Liver (tissue), 9 donors: ENCODE data around the gene ABL2. TPM values are rescaled to one million over a fixed set of nuclear protein-coding genes. Genes with fewer than 3 reads are reported as not detected.

Source experiments
- DNase-seq: peaks from one replicate; pipeline ENCODE4 v3.0.0-alpha.2; 2017; ENCODE audit warnings: low spot score
- H3K27ac ChIP-seq, 2 donors: one replicate each; pipeline ENCODE4 v1.7.0; 2013; ENCODE audit warnings: inconsistent platforms in 2 of 2, low read length in 2 of 2, control low read depth in 1 of 2, low read depth in 1 of 2, mild to moderate bottlenecking in 1 of 2
- H3K27me3 ChIP-seq, 4 donors: one replicate each; pipeline versions ENCODE4 v1.6.1 to v1.7.0; 2013; ENCODE audit warnings: low read length in 3 of 4, inconsistent platforms in 1 of 4, mild to moderate bottlenecking in 1 of 4, moderate library complexity in 1 of 4; ENCODE audit not compliant: control insufficient read depth in 4 of 4, insufficient read depth in 4 of 4
- H3K36me3 ChIP-seq, 4 donors: one replicate each; pipeline versions ENCODE4 v1.6.1 to v1.7.0; 2013; ENCODE audit warnings: low read length in 3 of 4, mild to moderate bottlenecking in 3 of 4, low read depth in 1 of 4, moderate library complexity in 1 of 4; ENCODE audit not compliant: control insufficient read depth in 4 of 4, insufficient read depth in 3 of 4
- H3K4me1 ChIP-seq, 4 donors: one replicate each; pipeline versions ENCODE4 v1.6.1 to v1.7.0; 2013; ENCODE audit warnings: low read length in 3 of 4, mild to moderate bottlenecking in 3 of 4, moderate library complexity in 1 of 4; ENCODE audit not compliant: control insufficient read depth in 4 of 4, insufficient read depth in 4 of 4
- H3K4me3 ChIP-seq, 3 donors: one replicate each; pipeline versions ENCODE4 v1.6.1 to v1.7.0; 2013; ENCODE audit warnings: low read length in 3 of 3, control low read depth in 1 of 3, low read depth in 1 of 3, mild to moderate bottlenecking in 1 of 3
- H3K9ac ChIP-seq, 2 donors: one replicate each; pipeline ENCODE4 v1.7.0; 2013; ENCODE audit warnings: low read length in 2 of 2, mild to moderate bottlenecking in 2 of 2, moderate library complexity in 2 of 2, control low read depth in 1 of 2, low read depth in 1 of 2
- H3K9me3 ChIP-seq, 4 donors: one replicate each; pipeline versions ENCODE4 v1.6.1 to v1.7.0; 2013; ENCODE audit warnings: low read length in 3 of 4; ENCODE audit not compliant: control insufficient read depth in 4 of 4
- EGR1 ChIP-seq, 2 donors: IDR thresholded peaks; 2 replicates each; pipeline ENCODE4 v1.6.1; 2016 to 2018; ENCODE audit warnings: antibody characterized with exemption in 2 of 2, low read depth in 2 of 2
- FOXA1 ChIP-seq: IDR thresholded peaks from 2 replicates; pipeline ENCODE4 v1.6.1; 2016; ENCODE audit warnings: antibody characterized with exemption
- FOXA2 ChIP-seq: IDR thresholded peaks from 2 replicates; pipeline ENCODE4 v1.6.1; 2016; ENCODE audit warnings: antibody characterized with exemption
- GABPA ChIP-seq, 2 donors: IDR thresholded peaks in 1 of 2; conservative IDR thresholded peaks in 1 of 2; 2 replicates each; pipeline ENCODE4 v1.6.1; 2016; ENCODE audit warnings: antibody characterized with exemption in 2 of 2, mild to moderate bottlenecking in 1 of 2, moderate library complexity in 1 of 2
- HNF4A ChIP-seq, 2 donors: conservative IDR thresholded peaks; 2 replicates each; pipeline ENCODE4 v1.6.1; 2016; ENCODE audit warnings: antibody characterized with exemption in 2 of 2, mild to moderate bottlenecking in 2 of 2
- HNF4G ChIP-seq: IDR thresholded peaks from 2 replicates; pipeline ENCODE4 v1.6.1; 2016; ENCODE audit warnings: antibody characterized with exemption
- JUND ChIP-seq, 2 donors: IDR thresholded peaks; 2 replicates each; pipeline ENCODE4 v1.6.1; 2016; ENCODE audit warnings: antibody characterized with exemption in 2 of 2
- NR2F2 ChIP-seq: IDR thresholded peaks from 2 replicates; pipeline ENCODE4 v1.6.1; 2016; ENCODE audit warnings: antibody characterized with exemption
- RAD21 ChIP-seq, 2 donors: IDR thresholded peaks; 2 replicates each; pipeline ENCODE4 v1.6.1; 2016; ENCODE audit warnings: antibody characterized with exemption in 2 of 2, mild to moderate bottlenecking in 2 of 2
- RXRA ChIP-seq, 2 donors: IDR thresholded peaks; 2 replicates each; pipeline ENCODE4 v1.6.1; 2017 to 2018; ENCODE audit warnings: antibody characterized with exemption in 2 of 2, mild to moderate bottlenecking in 1 of 2
- TAF1 ChIP-seq: conservative IDR thresholded peaks from 2 replicates; pipeline ENCODE4 v1.6.1; 2016; ENCODE audit warnings: antibody characterized with exemption, mild to moderate bottlenecking
- YY1 ChIP-seq: IDR thresholded peaks from 2 replicates; pipeline ENCODE4 v1.6.1; 2016; ENCODE audit warnings: antibody characterized with exemption, mild to moderate bottlenecking
- WGBS: extraction: QIAGEN DNeasy Blood & Tissue Kit; methylation state at CpG from one replicate; pipeline ENCODE4 v1.1.7; 2013; 5-methylcytosine and 5-hydroxymethylcytosine counted together
- polyA plus RNA-seq, 2 donors: library from polyadenylated mRNA; stranded (reverse) in 1 of 2; unstranded in 1 of 2; fragments of 200-250 nt in 1 of 2; fragments of >200 nt in 1 of 2; fragmentation: Nextera tagmentation in 1 of 2; extraction: Ambion mirVana in 1 of 2; gene quantifications; one replicate each; pipeline versions ENCODE4 v1.2.1 to v1.2.3, GENCODE V29; 2013 to 2015
- total RNA-seq, 2 donors: library from RNA; depleted of rRNA; stranded (reverse); fragments of >200 nt; gene quantifications; one replicate each; pipeline ENCODE4 v1.2.3, GENCODE V29; 2014
- TF ChIP-seq, protein P1 (sequence below): fragments of 150-350 bp; IDR thresholded peaks from 2 replicates; pipeline ENCODE4 v1.5.1; 2017; ENCODE audit warnings: improper control_type of control experiment, low read depth, low read length; ENCODE audit not compliant: missing input control
- TF ChIP-seq, protein P2 (sequence below): IDR thresholded peaks from 2 replicates; pipeline ENCODE4 v1.6.1; 2016; ENCODE audit warnings: antibody characterized with exemption
- TF ChIP-seq, protein P3 (sequence below): IDR thresholded peaks from 2 replicates; pipeline ENCODE4 v1.6.1; 2016; ENCODE audit warnings: antibody characterized with exemption, mild to moderate bottlenecking
- TF ChIP-seq, protein P4 (sequence below): IDR thresholded peaks from 2 replicates; pipeline ENCODE4 v1.6.1; 2016; ENCODE audit warnings: antibody characterized with exemption
- TF ChIP-seq, protein P5 (sequence below): IDR thresholded peaks from 2 replicates; pipeline ENCODE4 v1.6.1; 2016; ENCODE audit warnings: antibody characterized with exemption
- donor health status: healthy.
- donor health status: healthy.
- donor health status: healthy.
- donor health status: healthy.
- donor health status: healthy.

Gene ABL2
- total and polyA plus RNA-seq, 4 donors, result 1.8 to 7.8 (median 3.4) TPM

DNA sequence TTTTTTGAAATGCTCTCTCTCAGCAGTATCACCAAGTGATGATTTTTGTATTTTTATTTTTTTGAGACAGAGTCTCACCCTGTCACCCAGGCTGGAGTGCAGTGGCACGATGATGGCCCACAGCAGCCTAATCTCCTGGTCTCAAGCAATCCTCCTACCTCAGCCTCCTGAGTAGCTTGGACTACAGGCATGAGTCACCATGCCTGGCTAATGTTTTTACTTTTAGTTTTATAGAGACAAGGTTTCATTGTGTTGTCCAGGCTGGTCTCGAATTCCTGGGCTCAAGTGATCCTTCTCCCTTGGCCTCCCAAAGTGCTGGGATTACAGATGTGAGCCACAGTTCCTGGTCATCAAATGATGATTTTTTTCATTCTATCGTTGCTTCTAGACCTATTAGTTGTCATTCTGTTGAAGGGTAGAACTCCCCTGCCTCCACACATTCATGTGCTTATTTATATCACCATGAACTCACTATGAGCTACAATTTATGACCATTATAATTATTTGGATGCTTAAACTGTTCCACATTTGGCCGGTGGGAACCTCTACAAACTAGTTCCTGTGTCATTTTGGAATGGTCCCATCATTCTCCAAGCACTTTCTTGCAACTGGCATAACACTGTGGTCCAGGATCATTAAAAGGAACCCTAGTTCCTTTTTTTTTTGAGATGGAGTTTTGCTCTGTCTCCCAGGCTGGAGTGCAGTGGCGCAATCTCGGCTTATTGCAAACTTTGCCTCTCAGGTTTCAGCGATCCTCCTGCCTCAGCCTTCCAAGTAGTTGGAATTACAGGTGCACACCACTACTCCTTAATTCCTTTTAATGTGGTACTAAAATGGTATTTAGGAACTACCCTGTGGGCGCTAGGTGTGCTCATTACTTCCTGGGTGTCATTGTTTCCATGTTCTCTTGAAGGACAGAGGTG, 167.9 kb downstream of the ABL2 start:
- H3K27ac ChIP-seq, result no peak overlapping the region
- H3K36me3 ChIP-seq, result peaks cover 0 to 20% (median 9%) of the 10 kb centered on the region in 4 donors
- H3K27me3 ChIP-seq, result no peaks in the 10 kb centered on the region
- H3K4me3 ChIP-seq, result no peak overlapping the region
- TF ChIP-seq, protein P1, sequence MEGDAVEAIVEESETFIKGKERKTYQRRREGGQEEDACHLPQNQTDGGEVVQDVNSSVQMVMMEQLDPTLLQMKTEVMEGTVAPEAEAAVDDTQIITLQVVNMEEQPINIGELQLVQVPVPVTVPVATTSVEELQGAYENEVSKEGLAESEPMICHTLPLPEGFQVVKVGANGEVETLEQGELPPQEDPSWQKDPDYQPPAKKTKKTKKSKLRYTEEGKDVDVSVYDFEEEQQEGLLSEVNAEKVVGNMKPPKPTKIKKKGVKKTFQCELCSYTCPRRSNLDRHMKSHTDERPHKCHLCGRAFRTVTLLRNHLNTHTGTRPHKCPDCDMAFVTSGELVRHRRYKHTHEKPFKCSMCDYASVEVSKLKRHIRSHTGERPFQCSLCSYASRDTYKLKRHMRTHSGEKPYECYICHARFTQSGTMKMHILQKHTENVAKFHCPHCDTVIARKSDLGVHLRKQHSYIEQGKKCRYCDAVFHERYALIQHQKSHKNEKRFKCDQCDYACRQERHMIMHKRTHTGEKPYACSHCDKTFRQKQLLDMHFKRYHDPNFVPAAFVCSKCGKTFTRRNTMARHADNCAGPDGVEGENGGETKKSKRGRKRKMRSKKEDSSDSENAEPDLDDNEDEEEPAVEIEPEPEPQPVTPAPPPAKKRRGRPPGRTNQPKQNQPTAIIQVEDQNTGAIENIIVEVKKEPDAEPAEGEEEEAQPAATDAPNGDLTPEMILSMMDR, result no peak
- TF ChIP-seq RAD21 (IDR thresholded peaks at IDR 0.05) (no peak), TAF1 (no peak), YY1 (no peak), GABPA (IDR thresholded peaks at IDR 0.05 in 1 of 2, conservative IDR thresholded peaks at IDR 0.05 in 1 of 2) (no peak), EGR1 (IDR thresholded peaks at IDR 0.05; ENCODE audit: low read depth in 2 of 2) (no peak), RXRA (IDR thresholded peaks at IDR 0.05) (no peak), NR2F2 (no peak), HNF4G (no peak)
- TF ChIP-seq, protein P2, sequence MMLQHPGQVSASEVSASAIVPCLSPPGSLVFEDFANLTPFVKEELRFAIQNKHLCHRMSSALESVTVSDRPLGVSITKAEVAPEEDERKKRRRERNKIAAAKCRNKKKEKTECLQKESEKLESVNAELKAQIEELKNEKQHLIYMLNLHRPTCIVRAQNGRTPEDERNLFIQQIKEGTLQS, result no peak
- TF ChIP-seq, protein P3, sequence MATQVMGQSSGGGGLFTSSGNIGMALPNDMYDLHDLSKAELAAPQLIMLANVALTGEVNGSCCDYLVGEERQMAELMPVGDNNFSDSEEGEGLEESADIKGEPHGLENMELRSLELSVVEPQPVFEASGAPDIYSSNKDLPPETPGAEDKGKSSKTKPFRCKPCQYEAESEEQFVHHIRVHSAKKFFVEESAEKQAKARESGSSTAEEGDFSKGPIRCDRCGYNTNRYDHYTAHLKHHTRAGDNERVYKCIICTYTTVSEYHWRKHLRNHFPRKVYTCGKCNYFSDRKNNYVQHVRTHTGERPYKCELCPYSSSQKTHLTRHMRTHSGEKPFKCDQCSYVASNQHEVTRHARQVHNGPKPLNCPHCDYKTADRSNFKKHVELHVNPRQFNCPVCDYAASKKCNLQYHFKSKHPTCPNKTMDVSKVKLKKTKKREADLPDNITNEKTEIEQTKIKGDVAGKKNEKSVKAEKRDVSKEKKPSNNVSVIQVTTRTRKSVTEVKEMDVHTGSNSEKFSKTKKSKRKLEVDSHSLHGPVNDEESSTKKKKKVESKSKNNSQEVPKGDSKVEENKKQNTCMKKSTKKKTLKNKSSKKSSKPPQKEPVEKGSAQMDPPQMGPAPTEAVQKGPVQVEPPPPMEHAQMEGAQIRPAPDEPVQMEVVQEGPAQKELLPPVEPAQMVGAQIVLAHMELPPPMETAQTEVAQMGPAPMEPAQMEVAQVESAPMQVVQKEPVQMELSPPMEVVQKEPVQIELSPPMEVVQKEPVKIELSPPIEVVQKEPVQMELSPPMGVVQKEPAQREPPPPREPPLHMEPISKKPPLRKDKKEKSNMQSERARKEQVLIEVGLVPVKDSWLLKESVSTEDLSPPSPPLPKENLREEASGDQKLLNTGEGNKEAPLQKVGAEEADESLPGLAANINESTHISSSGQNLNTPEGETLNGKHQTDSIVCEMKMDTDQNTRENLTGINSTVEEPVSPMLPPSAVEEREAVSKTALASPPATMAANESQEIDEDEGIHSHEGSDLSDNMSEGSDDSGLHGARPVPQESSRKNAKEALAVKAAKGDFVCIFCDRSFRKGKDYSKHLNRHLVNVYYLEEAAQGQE, result no peak
- TF ChIP-seq, protein P4, sequence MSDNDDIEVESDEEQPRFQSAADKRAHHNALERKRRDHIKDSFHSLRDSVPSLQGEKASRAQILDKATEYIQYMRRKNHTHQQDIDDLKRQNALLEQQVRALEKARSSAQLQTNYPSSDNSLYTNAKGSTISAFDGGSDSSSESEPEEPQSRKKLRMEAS, result no peak
- H3K9me3 ChIP-seq, result no peaks in the 10 kb centered on the region
- H3K9ac ChIP-seq, result no peak overlapping the region
- WGBS, result 94% methylated on average over 8 of the region's 8 CpGs
- DNase-seq, result no peak
- no peaks in the 10 kb centered on the region for H3K4me1 ChIP-seq

DNA sequence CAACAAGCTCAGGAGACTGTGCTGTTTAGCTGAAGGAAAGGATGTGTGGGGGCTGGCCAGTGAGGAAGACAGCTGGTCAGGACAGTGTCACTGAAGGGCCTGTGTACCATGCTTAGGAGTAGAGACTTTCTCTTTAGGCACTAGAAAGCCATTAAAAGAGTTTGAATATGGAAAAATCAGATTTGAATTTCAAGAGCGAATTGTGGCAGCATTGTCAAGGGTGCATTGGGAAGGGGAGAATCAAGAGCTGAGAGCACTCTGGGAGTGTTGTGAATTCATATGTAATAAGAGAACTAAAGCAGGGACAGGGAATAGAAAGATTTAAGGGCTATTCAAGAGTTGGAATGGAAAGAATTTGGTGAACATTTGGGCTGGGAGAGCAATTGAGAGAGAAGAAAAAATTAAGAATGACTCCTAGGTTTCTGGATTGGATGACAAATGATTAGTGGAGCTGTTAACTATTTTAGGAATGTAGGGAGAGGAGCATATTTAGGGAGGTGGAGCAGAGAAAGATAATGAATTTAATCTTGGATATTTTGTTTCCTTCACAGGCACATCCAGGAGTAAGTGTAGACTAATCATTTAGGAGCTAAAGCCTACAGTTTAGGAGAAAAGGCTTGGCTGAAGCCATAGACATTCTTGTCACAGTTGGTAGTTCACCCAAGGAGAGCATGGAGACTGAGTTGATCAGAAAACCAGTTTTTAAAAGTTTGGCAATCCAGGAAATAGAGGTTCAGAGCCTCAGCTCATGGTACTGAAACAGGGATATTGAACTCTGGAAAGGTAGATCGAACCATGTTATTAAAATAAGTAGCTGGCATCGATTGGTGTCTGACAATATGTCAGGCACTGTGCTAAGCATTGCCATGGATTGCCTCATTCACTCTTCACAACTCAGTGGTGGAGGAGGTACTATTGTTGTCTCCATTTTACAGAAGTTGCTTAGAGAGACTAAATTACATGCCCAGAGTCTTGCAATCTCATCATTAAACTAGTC, 170.7 kb downstream of the ABL2 start:
- H3K4me1 ChIP-seq, result no peaks in the 10 kb centered on the region
- no peak overlapping the region for H3K9ac ChIP-seq
- H3K9me3 ChIP-seq, result no peaks in the 10 kb centered on the region
- H3K36me3 ChIP-seq, result peaks cover 0 to 12% (median 6%) of the 10 kb centered on the region in 4 donors
- no peaks in the 10 kb centered on the region for H3K27me3 ChIP-seq
- H3K4me3 ChIP-seq, result no peak overlapping the region
- H3K27ac ChIP-seq, result no peak overlapping the region
- WGBS, result 94% methylated on average over 3 of the region's 3 CpGs
- DNase-seq, result no peak
- TF ChIP-seq HNF4G, result no peak
- TF ChIP-seq, protein P4, result no peak
- TF ChIP-seq YY1, result no peak
- no peak for TF ChIP-seq GABPA (IDR thresholded peaks at IDR 0.05 in 1 of 2, conservative IDR thresholded peaks at IDR 0.05 in 1 of 2)
- TF ChIP-seq TAF1, result no peak
- TF ChIP-seq EGR1 (IDR thresholded peaks at IDR 0.05; ENCODE audit: low read depth in 2 of 2), result no peak
- TF ChIP-seq JUND (IDR thresholded peaks at IDR 0.05), result no peak
- no peak for TF ChIP-seq RAD21 (IDR thresholded peaks at IDR 0.05)
- TF ChIP-seq FOXA2, result no peak
- no peak for TF ChIP-seq FOXA1
- no peak for TF ChIP-seq HNF4A (conservative IDR thresholded peaks at IDR 0.05)
- TF ChIP-seq RXRA (IDR thresholded peaks at IDR 0.05), result no peak
- TF ChIP-seq, protein P1, result no peak
- TF ChIP-seq, protein P5, sequence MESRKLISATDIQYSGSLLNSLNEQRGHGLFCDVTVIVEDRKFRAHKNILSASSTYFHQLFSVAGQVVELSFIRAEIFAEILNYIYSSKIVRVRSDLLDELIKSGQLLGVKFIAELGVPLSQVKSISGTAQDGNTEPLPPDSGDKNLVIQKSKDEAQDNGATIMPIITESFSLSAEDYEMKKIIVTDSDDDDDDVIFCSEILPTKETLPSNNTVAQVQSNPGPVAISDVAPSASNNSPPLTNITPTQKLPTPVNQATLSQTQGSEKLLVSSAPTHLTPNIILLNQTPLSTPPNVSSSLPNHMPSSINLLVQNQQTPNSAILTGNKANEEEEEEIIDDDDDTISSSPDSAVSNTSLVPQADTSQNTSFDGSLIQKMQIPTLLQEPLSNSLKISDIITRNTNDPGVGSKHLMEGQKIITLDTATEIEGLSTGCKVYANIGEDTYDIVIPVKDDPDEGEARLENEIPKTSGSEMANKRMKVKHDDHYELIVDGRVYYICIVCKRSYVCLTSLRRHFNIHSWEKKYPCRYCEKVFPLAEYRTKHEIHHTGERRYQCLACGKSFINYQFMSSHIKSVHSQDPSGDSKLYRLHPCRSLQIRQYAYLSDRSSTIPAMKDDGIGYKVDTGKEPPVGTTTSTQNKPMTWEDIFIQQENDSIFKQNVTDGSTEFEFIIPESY, result no peak
